ENCODE measurements around the gene AHCYL2. TPM values are rescaled to one million over a fixed set of nuclear protein-coding genes. Genes with fewer than 3 reads are reported as not detected.

The AHCYL2 gene
- total and polyA plus RNA-seq, 2 donors (not counting 3 experiments of a cell fraction or from before 2014, with no cell fraction given): 10.8 to 13.5 TPM

GRCh38 chr7:129427526-129428045 lies 202.8 kb downstream of the AHCYL2 start:
- Histone ChIP-seq H3K9ac (replicated peaks; ENCODE audit: extremely low read depth, insufficient read depth, low read length) (no peak overlapping the region), H3K4me1 (ENCODE audit: control insufficient read depth, extremely low read depth, insufficient read depth, low read length) (peaks cover 4% of the 10 kb centered on the region), H3K4me2 (ENCODE audit: insufficient read depth, low read length) (no peak overlapping the region), H3K79me2 (ENCODE audit: control insufficient read depth, insufficient read depth, low read length) (no peaks in the 10 kb centered on the region), H3K4me3 (replicated peaks in 1 of 3; ENCODE audit: insufficient read depth in 1 of 3, low read depth in 1 of 3, low read length in 3 of 3) (no peak overlapping the region), H3K9me1 (replicated peaks; ENCODE audit: control insufficient read depth, extremely low read depth, insufficient read depth, low read length) (no peaks in the 10 kb centered on the region), H3K9me3 (replicated peaks; ENCODE audit: control insufficient read depth, insufficient read depth, low read length) (no peaks in the 10 kb centered on the region), H3K36me3 (ENCODE audit: control insufficient read depth in 2 of 2, extremely low read depth in 1 of 2, insufficient read depth in 2 of 2, low read length in 2 of 2) (peaks cover 0 to 2% of the 10 kb centered on the region in 2 experiments), H3K27me3 (ENCODE audit: control insufficient read depth in 2 of 2, insufficient read depth in 2 of 2, low read length in 2 of 2) (no peaks in the 10 kb centered on the region), H3K27ac (ENCODE audit: insufficient read depth, low read depth, low read length) (no peak overlapping the region), H4K20me1 (replicated peaks; ENCODE audit: control insufficient read depth, extremely low read depth, insufficient read depth, low read length) (no peaks in the 10 kb centered on the region), H2AFZ (ENCODE audit: low read depth, low read length) (no peak overlapping the region)
- ChIA-PET POLR2A (no interaction called here), CTCF (interaction anchor here (1.0 to 2.3 kb wide), 4 partner anchors 12 to 84 kb away, joined by 3 to 7 read pairs (median 6); no protein-coding TSS in a partner anchor)
- intact Hi-C loops (cut with micrococcal nuclease): no loop called here
- no peak for TF ChIP-seq EZH2 (IDR thresholded peaks at IDR 0.05; ENCODE audit: borderline replicate concordance, low read depth, low read length, severe bottlenecking)
- no peak for TF ChIP-seq POLR2AphosphoS5 (IDR thresholded peaks at IDR 0.05; ENCODE audit: insufficient read depth, low read depth, low read length)
- no peak for TF ChIP-seq FOS (IDR thresholded peaks at IDR 0.05; ENCODE audit: borderline replicate concordance, insufficient read depth, low read length)
- no peak for TF ChIP-seq MAX (IDR thresholded peaks at IDR 0.05; ENCODE audit: insufficient read depth, insufficient read length)
- TF ChIP-seq, protein P1, sequence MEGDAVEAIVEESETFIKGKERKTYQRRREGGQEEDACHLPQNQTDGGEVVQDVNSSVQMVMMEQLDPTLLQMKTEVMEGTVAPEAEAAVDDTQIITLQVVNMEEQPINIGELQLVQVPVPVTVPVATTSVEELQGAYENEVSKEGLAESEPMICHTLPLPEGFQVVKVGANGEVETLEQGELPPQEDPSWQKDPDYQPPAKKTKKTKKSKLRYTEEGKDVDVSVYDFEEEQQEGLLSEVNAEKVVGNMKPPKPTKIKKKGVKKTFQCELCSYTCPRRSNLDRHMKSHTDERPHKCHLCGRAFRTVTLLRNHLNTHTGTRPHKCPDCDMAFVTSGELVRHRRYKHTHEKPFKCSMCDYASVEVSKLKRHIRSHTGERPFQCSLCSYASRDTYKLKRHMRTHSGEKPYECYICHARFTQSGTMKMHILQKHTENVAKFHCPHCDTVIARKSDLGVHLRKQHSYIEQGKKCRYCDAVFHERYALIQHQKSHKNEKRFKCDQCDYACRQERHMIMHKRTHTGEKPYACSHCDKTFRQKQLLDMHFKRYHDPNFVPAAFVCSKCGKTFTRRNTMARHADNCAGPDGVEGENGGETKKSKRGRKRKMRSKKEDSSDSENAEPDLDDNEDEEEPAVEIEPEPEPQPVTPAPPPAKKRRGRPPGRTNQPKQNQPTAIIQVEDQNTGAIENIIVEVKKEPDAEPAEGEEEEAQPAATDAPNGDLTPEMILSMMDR (IDR thresholded peaks at IDR 0.05; ENCODE audit: extremely low read depth in 1 of 2, insufficient read depth in 1 of 2, low read depth in 1 of 2, low read length in 2 of 2): no peak
- TF ChIP-seq GATA2 (IDR thresholded peaks at IDR 0.05; ENCODE audit: insufficient read depth, insufficient read length, low read depth, low read length): no peak
- no peak for TF ChIP-seq POLR2A (IDR thresholded peaks at IDR 0.05; ENCODE audit: low read depth, low read length)
- TF ChIP-seq MYC (IDR thresholded peaks at IDR 0.05; ENCODE audit: low read depth, low read length): no peak
- no peak for TF ChIP-seq JUN (IDR thresholded peaks at IDR 0.05; ENCODE audit: borderline replicate concordance, insufficient read depth, insufficient read length, low read depth)
- FAIRE-seq (no peak), DNase-seq (ENCODE audit: low read depth, low spot score) (no peak)
- no TSS peak for BruUV-seq (replicated peaks)
- dilution Hi-C loops (cut with MboI; ENCODE audit: extremely low pct_ligation_motif_present, low sequenced_read_pairs): no loop called here
